ENCODE measurements around the gene ITGAD. TPM values are rescaled to one million over a fixed set of nuclear protein-coding genes. Genes with fewer than 3 reads are reported as not detected.
A peak's percentile ranks its signal among the peaks of the same experiment; 100 is the strongest.

Gene ITGAD
- total and polyA plus RNA-seq, 2 donors (not counting 1 experiment from before 2014, with no cell fraction given) = 0.19 TPM; not detected in 1

- H3K4me3 Mint-ChIP-seq = no peak overlapping the region
- Histone ChIP-seq H3K4me2 (replicated peaks; ENCODE audit: low read depth, low read length, poor library complexity, severe bottlenecking) (no peak overlapping the region), H3K4me3 (ENCODE audit: control extremely low read depth in 1 of 5, extremely low read depth in 1 of 5, insufficient read depth in 1 of 5, low read depth in 2 of 5, low read length in 4 of 5) (no peak overlapping the region), H3K4me1 (ENCODE audit: control insufficient read depth in 2 of 2, insufficient read depth in 2 of 2, low read length in 2 of 2) (peaks cover 0 to 3% of the 10 kb centered on the region in 2 donors), H3K79me2 (ENCODE audit: control insufficient read depth, insufficient read depth, low read length) (no peaks in the 10 kb centered on the region), H3K27me3 (replicated peaks in 1 of 4; ENCODE audit: control extremely low read depth in 1 of 4, control insufficient read depth in 3 of 4, insufficient read depth in 4 of 4, low read length in 3 of 4) (peaks cover 0 to 5% (median 0%) of the 10 kb centered on the region in 4 experiments), H2AFZ (ENCODE audit: insufficient read depth, low read depth, low read length, poor library complexity, severe bottlenecking) (no peak overlapping the region), H3K9me3 (ENCODE audit: control extremely low read depth in 1 of 3, control insufficient read depth in 2 of 3, insufficient read depth in 1 of 3, low read length in 2 of 3) (peaks cover 0 to 3% (median 1%) of the 10 kb centered on the region in 3 donors), H3K36me3 (replicated peaks in 1 of 2; ENCODE audit: control extremely low read depth in 1 of 2, control insufficient read depth in 1 of 2, extremely low read depth in 1 of 2, insufficient read depth in 2 of 2, low read length in 1 of 2) (no peaks in the 10 kb centered on the region), H3K9ac (ENCODE audit: low read length) (no peak overlapping the region), H4K20me1 (ENCODE audit: control insufficient read depth, insufficient read depth, low read length, poor library complexity, severe bottlenecking) (no peaks in the 10 kb centered on the region), H3K27ac (ENCODE audit: low read length in 2 of 2) (no peak overlapping the region)
- DNase-seq (no peak), ATAC-seq (ENCODE audit: low read depth) (no peak)
- H3K27ac Mint-ChIP-seq = no peak overlapping the region
- H3K4me1 Mint-ChIP-seq = peaks cover 5% of the 10 kb centered on the region
- intact Hi-C loops (cut with micrococcal nuclease) = no loop called here
- peaks cover 1% of the 10 kb centered on the region for H3K9me3 Mint-ChIP-seq (ENCODE audit: insufficient read depth)
- ChIA-PET POLR2A (no interaction called here), CTCF (no interaction called here)
- WGBS (ENCODE audit: insufficient coverage) = 97% methylated on average over 8 of the region's 12 CpGs
- H3K27me3 Mint-ChIP-seq = peaks cover 6% of the 10 kb centered on the region
- TF ChIP-seq, protein P1, sequence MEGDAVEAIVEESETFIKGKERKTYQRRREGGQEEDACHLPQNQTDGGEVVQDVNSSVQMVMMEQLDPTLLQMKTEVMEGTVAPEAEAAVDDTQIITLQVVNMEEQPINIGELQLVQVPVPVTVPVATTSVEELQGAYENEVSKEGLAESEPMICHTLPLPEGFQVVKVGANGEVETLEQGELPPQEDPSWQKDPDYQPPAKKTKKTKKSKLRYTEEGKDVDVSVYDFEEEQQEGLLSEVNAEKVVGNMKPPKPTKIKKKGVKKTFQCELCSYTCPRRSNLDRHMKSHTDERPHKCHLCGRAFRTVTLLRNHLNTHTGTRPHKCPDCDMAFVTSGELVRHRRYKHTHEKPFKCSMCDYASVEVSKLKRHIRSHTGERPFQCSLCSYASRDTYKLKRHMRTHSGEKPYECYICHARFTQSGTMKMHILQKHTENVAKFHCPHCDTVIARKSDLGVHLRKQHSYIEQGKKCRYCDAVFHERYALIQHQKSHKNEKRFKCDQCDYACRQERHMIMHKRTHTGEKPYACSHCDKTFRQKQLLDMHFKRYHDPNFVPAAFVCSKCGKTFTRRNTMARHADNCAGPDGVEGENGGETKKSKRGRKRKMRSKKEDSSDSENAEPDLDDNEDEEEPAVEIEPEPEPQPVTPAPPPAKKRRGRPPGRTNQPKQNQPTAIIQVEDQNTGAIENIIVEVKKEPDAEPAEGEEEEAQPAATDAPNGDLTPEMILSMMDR (IDR thresholded peaks at IDR 0.05) = no peak
- no peak for TF ChIP-seq EZH2 (IDR thresholded peaks at IDR 0.05; ENCODE audit: borderline replicate concordance, insufficient read depth, low read depth, low read length, poor library complexity, severe bottlenecking)
Observed at GRCh38 chr16:31380201-31380600, 12.9 kb upstream of the ITGAD start.

- Histone ChIP-seq H3K79me2 (ENCODE audit: control insufficient read depth, insufficient read depth, low read length) (no peaks in the 10 kb centered on the region), H3K4me1 (ENCODE audit: control insufficient read depth in 2 of 2, insufficient read depth in 2 of 2, low read length in 2 of 2) (peaks cover 0 to 7% of the 10 kb centered on the region in 2 donors), H3K4me2 (replicated peaks; ENCODE audit: low read depth, low read length, poor library complexity, severe bottlenecking) (no peak overlapping the region), H3K36me3 (replicated peaks in 1 of 2; ENCODE audit: control extremely low read depth in 1 of 2, control insufficient read depth in 1 of 2, extremely low read depth in 1 of 2, insufficient read depth in 2 of 2, low read length in 1 of 2) (no peaks in the 10 kb centered on the region), H3K4me3 (ENCODE audit: control extremely low read depth in 1 of 5, extremely low read depth in 1 of 5, insufficient read depth in 1 of 5, low read depth in 2 of 5, low read length in 4 of 5) (no peak overlapping the region), H3K27ac (ENCODE audit: low read length in 2 of 2) (no peak overlapping the region), H3K9ac (ENCODE audit: low read length) (no peak overlapping the region), H3K27me3 (replicated peaks in 1 of 4; ENCODE audit: control extremely low read depth in 1 of 4, control insufficient read depth in 3 of 4, insufficient read depth in 4 of 4, low read length in 3 of 4) (peaks cover 0 to 5% (median 0%) of the 10 kb centered on the region in 4 experiments), H2AFZ (ENCODE audit: insufficient read depth, low read depth, low read length, poor library complexity, severe bottlenecking) (no peak overlapping the region), H3K9me3 (ENCODE audit: control extremely low read depth in 1 of 3, control insufficient read depth in 2 of 3, insufficient read depth in 1 of 3, low read length in 2 of 3) (no peaks in the 10 kb centered on the region), H4K20me1 (ENCODE audit: control insufficient read depth, insufficient read depth, low read length, poor library complexity, severe bottlenecking) (no peaks in the 10 kb centered on the region)
- intact Hi-C loops (cut with micrococcal nuclease) = loop anchor here (2.0 kb wide), 1 partner anchor 60 kb away; the partner anchor contains the start of gene ZNF843
- no peak for TF ChIP-seq EZH2 (IDR thresholded peaks at IDR 0.05; ENCODE audit: borderline replicate concordance, insufficient read depth, low read depth, low read length, poor library complexity, severe bottlenecking)
- TF ChIP-seq, protein P1 (IDR thresholded peaks at IDR 0.05) = peak; percentile 74
- Mint-ChIP-seq H3K9me3 (ENCODE audit: insufficient read depth) (no peaks in the 10 kb centered on the region), H3K27me3 (peaks cover 9% of the 10 kb centered on the region), H3K4me1 (peaks cover 16% of the 10 kb centered on the region), H3K4me3 (no peak overlapping the region), H3K27ac (peak overlapping the region; percentile 6)
- DNase-seq (peak; percentile 68), ATAC-seq (ENCODE audit: low read depth) (peak; percentile 61)
- ChIA-PET POLR2A (interaction anchor here (0.9 kb wide), 2 partner anchors 180 to 202 kb away, joined by 3 read pairs; no protein-coding TSS in a partner anchor), CTCF (interaction anchor here (0.7 to 2.2 kb wide), 29 partner anchors 10 to 397 kb away, joined by 3 to 14 read pairs (median 4); partner anchors contain the start of genes FUS, HSD3B7, ITGAD and PYCARD)
- 46% methylated on average over 8 of the region's 14 CpGs for WGBS (ENCODE audit: insufficient coverage)
Observed at GRCh38 chr16:31382485-31383161, 10.5 kb upstream of the ITGAD start.
